Measurements from ENCODE around the gene REXO5. TPM values are rescaled to one million over a fixed set of nuclear protein-coding genes. Genes with fewer than 3 reads are reported as not detected.

Gene REXO5
- total RNA-seq, 2 experiments from 2014 or later = 26.5 to 38.9 TPM

GRCh38 chr16:20818929-20819585 is 12.7 kb downstream of the REXO5 start:
- ChIA-PET POLR2A (interaction anchor here (0.6 to 1.4 kb wide), 3 partner anchors 12 to 221 kb away, joined by 3 to 7 read pairs (median 4); no protein-coding TSS in a partner anchor), CTCF (ENCODE audit: unreplicated experiment) (no interaction called here)
- Histone ChIP-seq H3K4me2 (ENCODE audit: low read length) (no peak overlapping the region), H3K36me3 (ENCODE audit: insufficient read depth, low read length) (peaks cover 72% of the 10 kb centered on the region), H3K79me2 (ENCODE audit: insufficient read depth, low read depth, low read length) (no peaks in the 10 kb centered on the region), H3K9me2 (ENCODE audit: insufficient read depth, low read length) (no peaks in the 10 kb centered on the region), H4K20me1 (ENCODE audit: insufficient read depth, low read length) (no peaks in the 10 kb centered on the region), H3K9me3 (ENCODE audit: low read length) (no peaks in the 10 kb centered on the region), H2AFZ (ENCODE audit: low read length) (no peak overlapping the region), H3K27ac (ENCODE audit: low read depth, low read length, poor library complexity, severe bottlenecking) (no peak overlapping the region), H3K4me1 (ENCODE audit: insufficient read depth, low read length, poor library complexity, severe bottlenecking) (peaks cover 7% of the 10 kb centered on the region), H3K4me3 (ENCODE audit: low read depth, low read length, poor library complexity, severe bottlenecking) (no peak overlapping the region)
- DNase-seq (ENCODE audit: low spot score) = no peak
- no TSS peak for BruUV-seq (replicated peaks)
- intact Hi-C loops (cut with micrococcal nuclease; ENCODE audit: unreplicated experiment) = loop anchor here (2.0 kb wide), 1 partner anchor 16 kb away; no protein-coding TSS in a partner anchor
- TF ChIP-seq EZH2phosphoT487 (IDR thresholded peaks at IDR 0.05; ENCODE audit: borderline replicate concordance, low read depth, low read length) = no peak
- TF ChIP-seq, protein P1, sequence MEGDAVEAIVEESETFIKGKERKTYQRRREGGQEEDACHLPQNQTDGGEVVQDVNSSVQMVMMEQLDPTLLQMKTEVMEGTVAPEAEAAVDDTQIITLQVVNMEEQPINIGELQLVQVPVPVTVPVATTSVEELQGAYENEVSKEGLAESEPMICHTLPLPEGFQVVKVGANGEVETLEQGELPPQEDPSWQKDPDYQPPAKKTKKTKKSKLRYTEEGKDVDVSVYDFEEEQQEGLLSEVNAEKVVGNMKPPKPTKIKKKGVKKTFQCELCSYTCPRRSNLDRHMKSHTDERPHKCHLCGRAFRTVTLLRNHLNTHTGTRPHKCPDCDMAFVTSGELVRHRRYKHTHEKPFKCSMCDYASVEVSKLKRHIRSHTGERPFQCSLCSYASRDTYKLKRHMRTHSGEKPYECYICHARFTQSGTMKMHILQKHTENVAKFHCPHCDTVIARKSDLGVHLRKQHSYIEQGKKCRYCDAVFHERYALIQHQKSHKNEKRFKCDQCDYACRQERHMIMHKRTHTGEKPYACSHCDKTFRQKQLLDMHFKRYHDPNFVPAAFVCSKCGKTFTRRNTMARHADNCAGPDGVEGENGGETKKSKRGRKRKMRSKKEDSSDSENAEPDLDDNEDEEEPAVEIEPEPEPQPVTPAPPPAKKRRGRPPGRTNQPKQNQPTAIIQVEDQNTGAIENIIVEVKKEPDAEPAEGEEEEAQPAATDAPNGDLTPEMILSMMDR (conservative IDR thresholded peaks at IDR 0.05; ENCODE audit: low read length) = no peak

DNA sequence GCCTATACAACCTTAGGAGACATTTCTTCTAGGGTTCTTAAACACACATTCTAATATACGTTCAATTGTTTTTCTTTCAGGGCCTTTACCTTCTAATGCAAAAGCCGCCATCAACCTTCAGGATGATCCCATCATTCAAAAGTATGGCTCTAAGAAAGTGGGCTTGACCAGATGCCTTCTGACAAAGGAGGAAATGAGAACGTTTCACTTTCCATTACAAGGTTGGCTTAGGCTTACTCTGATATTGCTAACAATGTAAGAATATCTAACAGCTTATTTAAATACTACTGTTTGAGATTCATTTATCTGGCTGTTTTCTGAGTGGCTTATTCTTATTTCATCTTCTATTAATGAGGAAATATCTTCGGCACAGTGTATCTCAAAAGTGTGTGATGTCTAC is 15.4 kb downstream of the REXO5 start:
- DNase-seq (ENCODE audit: low spot score) = no peak
- Histone ChIP-seq H4K20me1 (ENCODE audit: insufficient read depth, low read length) (no peaks in the 10 kb centered on the region), H3K36me3 (ENCODE audit: insufficient read depth, low read length) (peaks cover 68% of the 10 kb centered on the region), H3K4me3 (ENCODE audit: low read depth, low read length, poor library complexity, severe bottlenecking) (no peak overlapping the region), H3K4me2 (ENCODE audit: low read length) (no peak overlapping the region), H3K27ac (ENCODE audit: low read depth, low read length, poor library complexity, severe bottlenecking) (no peak overlapping the region), H3K4me1 (ENCODE audit: insufficient read depth, low read length, poor library complexity, severe bottlenecking) (peaks cover 7% of the 10 kb centered on the region), H3K9me2 (ENCODE audit: insufficient read depth, low read length) (no peaks in the 10 kb centered on the region), H3K79me2 (ENCODE audit: insufficient read depth, low read depth, low read length) (no peaks in the 10 kb centered on the region), H3K9me3 (ENCODE audit: low read length) (no peaks in the 10 kb centered on the region), H2AFZ (ENCODE audit: low read length) (no peak overlapping the region)
- POLR2A ChIA-PET = no interaction called here
- CTCF ChIA-PET (ENCODE audit: unreplicated experiment) = no interaction called here
- BruUV-seq (replicated peaks) = no TSS peak
- intact Hi-C loops (cut with micrococcal nuclease; ENCODE audit: unreplicated experiment) = no loop called here
- TF ChIP-seq, protein P1 (conservative IDR thresholded peaks at IDR 0.05; ENCODE audit: low read length) = no peak
- TF ChIP-seq EZH2phosphoT487 (IDR thresholded peaks at IDR 0.05; ENCODE audit: borderline replicate concordance, low read depth, low read length) = no peak

GRCh38 chr16:20822521-20823325 is 16.4 kb downstream of the REXO5 start:
- ChIA-PET POLR2A (no interaction called here), CTCF (ENCODE audit: unreplicated experiment) (no interaction called here)
- Histone ChIP-seq H3K36me3 (ENCODE audit: insufficient read depth, low read length) (peaks cover 67% of the 10 kb centered on the region), H3K9me3 (ENCODE audit: low read length) (no peaks in the 10 kb centered on the region), H3K4me2 (ENCODE audit: low read length) (no peak overlapping the region), H2AFZ (ENCODE audit: low read length) (no peak overlapping the region), H4K20me1 (ENCODE audit: insufficient read depth, low read length) (no peaks in the 10 kb centered on the region), H3K27ac (ENCODE audit: low read depth, low read length, poor library complexity, severe bottlenecking) (no peak overlapping the region), H3K9me2 (ENCODE audit: insufficient read depth, low read length) (no peaks in the 10 kb centered on the region), H3K79me2 (ENCODE audit: insufficient read depth, low read depth, low read length) (no peaks in the 10 kb centered on the region), H3K4me3 (ENCODE audit: low read depth, low read length, poor library complexity, severe bottlenecking) (no peak overlapping the region), H3K4me1 (ENCODE audit: insufficient read depth, low read length, poor library complexity, severe bottlenecking) (peaks cover 7% of the 10 kb centered on the region)
- no TSS peak for BruUV-seq (replicated peaks)
- intact Hi-C loops (cut with micrococcal nuclease; ENCODE audit: unreplicated experiment) = no loop called here
- DNase-seq (ENCODE audit: low spot score) = no peak
- TF ChIP-seq, protein P1 (conservative IDR thresholded peaks at IDR 0.05; ENCODE audit: low read length) = no peak
- TF ChIP-seq EZH2phosphoT487 (IDR thresholded peaks at IDR 0.05; ENCODE audit: borderline replicate concordance, low read depth, low read length) = no peak
